ENCODE results near the gene RPTOR.
A peak's percentile ranks its signal among the peaks of the same experiment; 100 is the strongest.

The RPTOR gene

GRCh38 chr17:80838311-80839025 lies 293.8 kb downstream of the RPTOR start:
- H3K4me3 Mint-ChIP-seq: no peak overlapping the region
- DNase-seq: no peak
- peak overlapping the region; percentile 49 for H3K27ac Mint-ChIP-seq
- peak; percentile 16 for ATAC-seq
- H3K4me1 Mint-ChIP-seq: peaks cover 14% of the 10 kb centered on the region
- H3K27me3 Mint-ChIP-seq: no peaks in the 10 kb centered on the region
- H3K36me3 Mint-ChIP-seq (ENCODE audit: low read depth): peaks cover 8% of the 10 kb centered on the region
- H3K9me3 Mint-ChIP-seq: no peaks in the 10 kb centered on the region

- H3K4me1 Mint-ChIP-seq: peaks cover 10% of the 10 kb centered on the region
- H3K36me3 Mint-ChIP-seq (ENCODE audit: low read depth): peaks cover 8% of the 10 kb centered on the region
- no peaks in the 10 kb centered on the region for H3K9me3 Mint-ChIP-seq
- no peaks in the 10 kb centered on the region for H3K27me3 Mint-ChIP-seq
- H3K27ac Mint-ChIP-seq: peak overlapping the region; percentile 19
- H3K4me3 Mint-ChIP-seq: no peak overlapping the region
- no peak for ATAC-seq
- no peak for DNase-seq
Measured at GRCh38 chr17:80839026-80839345, 294.3 kb downstream of the RPTOR start.

GRCh38 chr17:80839511-80839941 lies 294.9 kb downstream of the RPTOR start:
- Mint-ChIP-seq H3K36me3 (ENCODE audit: low read depth) (peaks cover 8% of the 10 kb centered on the region), H3K4me1 (peaks cover 5% of the 10 kb centered on the region), H3K9me3 (no peaks in the 10 kb centered on the region), H3K27me3 (no peaks in the 10 kb centered on the region), H3K4me3 (no peak overlapping the region), H3K27ac (peak overlapping the region; percentile 19)
- ATAC-seq (no peak), DNase-seq (no peak)

GRCh38 chr17:80839970-80840369 lies 295.3 kb downstream of the RPTOR start:
- DNase-seq (no peak), ATAC-seq (no peak)
- Mint-ChIP-seq H3K27me3 (no peaks in the 10 kb centered on the region), H3K4me1 (peaks cover 5% of the 10 kb centered on the region), H3K27ac (no peak overlapping the region), H3K36me3 (ENCODE audit: low read depth) (peaks cover 8% of the 10 kb centered on the region), H3K9me3 (no peaks in the 10 kb centered on the region), H3K4me3 (no peak overlapping the region)

GRCh38 chr17:80842456-80843013 lies 297.9 kb downstream of the RPTOR start:
- no peaks in the 10 kb centered on the region for H3K27me3 Mint-ChIP-seq
- no peak for ATAC-seq
- H3K9me3 Mint-ChIP-seq: no peaks in the 10 kb centered on the region
- H3K4me1 Mint-ChIP-seq: peaks cover 23% of the 10 kb centered on the region
- H3K4me3 Mint-ChIP-seq: no peak overlapping the region
- no peak for DNase-seq
- peaks cover 19% of the 10 kb centered on the region for H3K36me3 Mint-ChIP-seq (ENCODE audit: low read depth)
- H3K27ac Mint-ChIP-seq: peak overlapping the region; percentile 39

GRCh38 chr17:80843741-80844156 lies 299.1 kb downstream of the RPTOR start:
- Mint-ChIP-seq H3K9me3 (no peaks in the 10 kb centered on the region), H3K27ac (no peak overlapping the region), H3K36me3 (ENCODE audit: low read depth) (peaks cover 29% of the 10 kb centered on the region), H3K4me3 (no peak overlapping the region), H3K4me1 (peaks cover 35% of the 10 kb centered on the region), H3K27me3 (no peaks in the 10 kb centered on the region)
- ATAC-seq (no peak), DNase-seq (no peak)

- peaks cover 41% of the 10 kb centered on the region for H3K4me1 Mint-ChIP-seq
- peaks cover 33% of the 10 kb centered on the region for H3K36me3 Mint-ChIP-seq (ENCODE audit: low read depth)
- no peaks in the 10 kb centered on the region for H3K9me3 Mint-ChIP-seq
- no peak overlapping the region for H3K27ac Mint-ChIP-seq
- no peak for DNase-seq
- no peaks in the 10 kb centered on the region for H3K27me3 Mint-ChIP-seq
- no peak overlapping the region for H3K4me3 Mint-ChIP-seq
- no peak for ATAC-seq
Measured at GRCh38 chr17:80844418-80844990, 299.9 kb downstream of the RPTOR start.

- ATAC-seq (no peak), DNase-seq (no peak)
- Mint-ChIP-seq H3K4me1 (peaks cover 43% of the 10 kb centered on the region), H3K9me3 (no peaks in the 10 kb centered on the region), H3K4me3 (no peak overlapping the region), H3K36me3 (ENCODE audit: low read depth) (peaks cover 38% of the 10 kb centered on the region), H3K27me3 (no peaks in the 10 kb centered on the region), H3K27ac (peak overlapping the region; percentile 57)
Measured at GRCh38 chr17:80845069-80845862, 300.6 kb downstream of the RPTOR start.

GRCh38 chr17:80845863-80846671 lies 301.4 kb downstream of the RPTOR start:
- H3K36me3 Mint-ChIP-seq (ENCODE audit: low read depth): peaks cover 42% of the 10 kb centered on the region

GRCh38 chr17:80846932-80847331 lies 302.3 kb downstream of the RPTOR start:
- Mint-ChIP-seq H3K36me3 (ENCODE audit: low read depth) (peaks cover 42% of the 10 kb centered on the region), H3K27me3 (no peaks in the 10 kb centered on the region), H3K9me3 (no peaks in the 10 kb centered on the region), H3K27ac (peak overlapping the region; percentile 96), H3K4me3 (peak overlapping the region; percentile 34), H3K4me1 (peaks cover 44% of the 10 kb centered on the region)
- peak; percentile 3 for ATAC-seq
- DNase-seq: no peak

More at GRCh38 chr17:80845863-80846671, 301.4 kb downstream of the RPTOR start:
- H3K4me1 Mint-ChIP-seq: peaks cover 43% of the 10 kb centered on the region
- DNase-seq: no peak
- no peaks in the 10 kb centered on the region for H3K27me3 Mint-ChIP-seq
- H3K9me3 Mint-ChIP-seq: no peaks in the 10 kb centered on the region
- peak overlapping the region; percentile 57 for H3K27ac Mint-ChIP-seq
- no peak overlapping the region for H3K4me3 Mint-ChIP-seq
- no peak for ATAC-seq

- peak; percentile 67 for DNase-seq
- H3K9me3 Mint-ChIP-seq: no peaks in the 10 kb centered on the region
- H3K36me3 Mint-ChIP-seq (ENCODE audit: low read depth): peaks cover 37% of the 10 kb centered on the region
- H3K4me3 Mint-ChIP-seq: peak overlapping the region; percentile 34
- ATAC-seq: peak; percentile 92
- H3K27ac Mint-ChIP-seq: peak overlapping the region; percentile 96
- H3K27me3 Mint-ChIP-seq: no peaks in the 10 kb centered on the region
- peaks cover 46% of the 10 kb centered on the region for H3K4me1 Mint-ChIP-seq
Measured at GRCh38 chr17:80847496-80848230, 303.0 kb downstream of the RPTOR start.

GRCh38 chr17:80848449-80849102 lies 303.9 kb downstream of the RPTOR start:
- H3K27ac Mint-ChIP-seq: peak overlapping the region; percentile 96
- ATAC-seq: no peak
- no peak overlapping the region for H3K4me3 Mint-ChIP-seq
- no peaks in the 10 kb centered on the region for H3K9me3 Mint-ChIP-seq
- H3K27me3 Mint-ChIP-seq: no peaks in the 10 kb centered on the region
- no peak for DNase-seq
- peaks cover 49% of the 10 kb centered on the region for H3K4me1 Mint-ChIP-seq
- H3K36me3 Mint-ChIP-seq (ENCODE audit: low read depth): peaks cover 36% of the 10 kb centered on the region

- H3K36me3 Mint-ChIP-seq (ENCODE audit: low read depth): peaks cover 36% of the 10 kb centered on the region
- ATAC-seq (no peak), DNase-seq (no peak)
- peak overlapping the region; percentile 96 for H3K27ac Mint-ChIP-seq
- no peak overlapping the region for H3K4me3 Mint-ChIP-seq
- H3K27me3 Mint-ChIP-seq: no peaks in the 10 kb centered on the region
- H3K4me1 Mint-ChIP-seq: peaks cover 49% of the 10 kb centered on the region
- H3K9me3 Mint-ChIP-seq: no peaks in the 10 kb centered on the region
Measured at GRCh38 chr17:80849119-80849518, 304.5 kb downstream of the RPTOR start.
